Measurements from ENCODE around the gene ATOH8.

DNA sequence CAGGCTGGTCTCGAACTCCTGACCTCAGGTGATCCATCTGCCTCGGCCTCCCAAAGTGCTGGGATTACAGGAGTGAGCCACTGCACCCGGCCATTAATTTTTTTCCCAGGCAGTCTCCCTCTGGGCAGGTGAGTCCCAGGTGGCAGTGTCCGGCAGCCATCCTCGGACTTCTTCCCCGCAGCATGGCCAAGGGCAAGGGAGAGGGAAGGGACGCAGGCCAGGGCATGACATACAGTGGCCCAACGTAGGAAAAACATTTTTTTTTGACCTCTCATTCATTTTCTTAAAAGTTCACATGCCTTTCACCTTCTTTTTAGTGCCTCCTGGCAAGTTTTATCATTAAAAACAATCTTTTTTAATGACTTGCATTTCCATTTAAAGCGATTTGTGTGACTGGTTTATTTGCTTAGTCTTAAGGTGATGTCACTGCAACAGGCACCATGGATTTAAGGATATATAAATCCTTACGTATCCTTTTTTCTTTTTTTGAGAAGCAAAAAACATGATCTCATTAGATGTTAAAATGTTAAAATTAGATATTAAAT lies 23.0 kb upstream of the ATOH8 start:
- TF ChIP-seq, protein P1, sequence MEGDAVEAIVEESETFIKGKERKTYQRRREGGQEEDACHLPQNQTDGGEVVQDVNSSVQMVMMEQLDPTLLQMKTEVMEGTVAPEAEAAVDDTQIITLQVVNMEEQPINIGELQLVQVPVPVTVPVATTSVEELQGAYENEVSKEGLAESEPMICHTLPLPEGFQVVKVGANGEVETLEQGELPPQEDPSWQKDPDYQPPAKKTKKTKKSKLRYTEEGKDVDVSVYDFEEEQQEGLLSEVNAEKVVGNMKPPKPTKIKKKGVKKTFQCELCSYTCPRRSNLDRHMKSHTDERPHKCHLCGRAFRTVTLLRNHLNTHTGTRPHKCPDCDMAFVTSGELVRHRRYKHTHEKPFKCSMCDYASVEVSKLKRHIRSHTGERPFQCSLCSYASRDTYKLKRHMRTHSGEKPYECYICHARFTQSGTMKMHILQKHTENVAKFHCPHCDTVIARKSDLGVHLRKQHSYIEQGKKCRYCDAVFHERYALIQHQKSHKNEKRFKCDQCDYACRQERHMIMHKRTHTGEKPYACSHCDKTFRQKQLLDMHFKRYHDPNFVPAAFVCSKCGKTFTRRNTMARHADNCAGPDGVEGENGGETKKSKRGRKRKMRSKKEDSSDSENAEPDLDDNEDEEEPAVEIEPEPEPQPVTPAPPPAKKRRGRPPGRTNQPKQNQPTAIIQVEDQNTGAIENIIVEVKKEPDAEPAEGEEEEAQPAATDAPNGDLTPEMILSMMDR (IDR thresholded peaks at IDR 0.05) = no peak
- TF ChIP-seq POLR2A (IDR thresholded peaks at IDR 0.05) = no peak

Data from heart left ventricle (tissue), 13 donors.